GM10847 (cell line): ENCODE measurements around the gene SYNPO2.

Source experiments
- POLR2A ChIP-seq: IDR thresholded peaks from 2 replicates; pipeline ENCODE4 v1.6.1; 2011; ENCODE audit not compliant: insufficient read length; ENCODE audit errors: extremely low read depth

SYNPO2 gene

DNA sequence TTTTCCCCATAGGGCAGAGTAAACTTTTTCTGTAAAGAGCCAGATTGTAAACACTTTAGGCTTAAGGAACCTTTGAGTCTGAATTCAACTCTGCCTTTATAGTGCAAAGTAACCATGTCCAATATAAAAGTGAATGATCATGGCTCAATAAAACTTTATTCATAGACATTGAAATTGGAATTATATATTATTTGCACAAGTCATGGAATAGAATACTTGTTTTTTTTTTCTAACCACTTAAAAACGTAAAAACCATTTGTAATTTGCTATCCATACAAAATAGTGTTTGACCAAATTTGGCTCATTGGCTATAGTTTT is 192.8 kb downstream of the SYNPO2 start:
- no peak for TF ChIP-seq POLR2A

DNA sequence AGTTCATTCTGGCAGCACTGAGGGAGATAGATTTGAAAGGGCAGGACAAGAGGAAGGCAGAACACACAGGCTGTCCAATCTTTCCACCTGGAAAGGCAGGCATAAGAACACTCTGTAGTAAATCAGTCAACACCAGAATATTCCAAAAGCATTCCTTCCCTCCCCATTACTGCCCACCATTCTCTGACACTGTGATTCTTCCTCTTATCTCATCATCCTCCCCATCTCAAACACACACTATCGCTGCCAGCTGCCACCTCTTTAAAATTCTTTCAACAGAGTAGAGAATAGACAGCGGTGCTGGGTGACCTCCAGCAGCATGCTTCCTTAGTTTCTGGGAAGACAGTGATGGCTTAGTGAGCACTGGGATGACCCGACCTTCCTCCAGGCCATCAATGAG is 193.3 kb downstream of the SYNPO2 start:
- no peak for TF ChIP-seq POLR2A

DNA sequence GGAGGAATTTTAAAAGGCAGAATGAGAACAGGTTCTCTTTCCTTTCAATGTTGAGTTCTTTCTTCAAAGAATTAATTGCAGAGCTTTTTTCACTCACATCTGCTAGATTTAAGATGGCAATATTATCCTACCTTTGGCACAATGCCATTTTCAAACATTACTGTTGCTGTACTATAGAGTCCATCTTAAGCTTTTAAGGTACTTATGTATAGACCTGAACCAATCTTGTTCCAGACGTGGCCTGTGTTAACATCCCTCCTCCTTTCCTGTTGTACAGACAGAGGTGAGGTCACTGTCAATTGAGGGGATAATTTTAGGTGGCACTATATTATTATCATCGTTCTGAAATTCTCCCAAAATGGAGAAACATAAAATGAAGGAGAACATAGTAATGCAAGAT is 194.0 kb downstream of the SYNPO2 start:
- TF ChIP-seq POLR2A, result no peak

DNA sequence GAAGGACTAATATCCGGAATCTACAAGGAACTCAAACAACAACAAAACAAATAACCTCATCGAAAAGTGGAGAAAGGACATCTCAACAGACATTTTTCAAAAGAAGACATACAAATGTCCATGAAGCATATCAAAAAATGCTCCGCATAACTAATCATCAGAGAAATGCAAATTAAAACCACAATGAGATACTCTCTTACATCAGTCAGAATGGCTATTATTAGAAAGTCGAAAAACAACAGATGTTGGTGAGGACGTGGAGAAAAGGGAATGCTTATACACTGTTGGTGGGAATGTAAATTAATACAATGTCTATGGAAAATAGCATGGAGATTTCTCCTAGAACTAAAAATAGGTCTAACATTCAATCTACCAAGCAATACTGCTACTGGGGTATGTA is 195.9 kb downstream of the SYNPO2 start:
- TF ChIP-seq POLR2A, result no peak

DNA sequence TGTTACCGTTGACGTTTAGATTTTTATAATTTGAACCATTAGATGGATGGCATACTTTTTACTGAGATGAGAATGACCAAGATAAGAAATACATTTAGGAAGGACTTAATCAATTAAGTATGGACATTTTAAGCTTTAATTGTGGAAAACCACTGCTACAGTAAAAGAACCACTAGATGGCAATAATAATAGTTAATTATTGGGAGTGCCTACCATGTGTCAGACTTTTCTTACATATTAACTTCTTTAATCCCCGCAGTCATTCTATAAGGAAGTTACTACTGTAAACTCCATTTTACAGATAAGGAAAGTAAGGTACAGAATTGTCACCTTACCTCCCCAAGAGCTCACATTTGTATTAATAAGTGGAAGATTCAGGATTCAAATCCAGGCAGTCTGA is 198.5 kb downstream of the SYNPO2 start:
- TF ChIP-seq POLR2A, result no peak

DNA sequence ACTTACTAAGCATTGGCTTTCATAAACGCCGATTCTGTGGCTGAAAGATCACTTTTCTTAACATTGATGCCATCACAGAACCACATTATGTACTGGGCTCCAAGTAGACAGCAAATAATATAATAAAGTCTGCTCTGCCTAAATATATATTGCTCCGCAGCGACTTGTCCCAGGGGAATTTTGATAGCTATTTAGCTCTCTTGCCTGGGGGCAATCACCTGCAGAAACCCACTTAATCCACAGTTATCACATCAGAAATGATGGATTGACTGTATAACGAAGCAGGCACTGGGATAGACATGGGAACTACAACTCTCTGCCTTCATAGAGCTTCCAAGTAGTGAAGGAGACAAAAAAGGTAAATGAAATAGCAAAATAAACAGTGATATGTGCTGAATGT is 199.0 kb downstream of the SYNPO2 start:
- no peak for TF ChIP-seq POLR2A

DNA sequence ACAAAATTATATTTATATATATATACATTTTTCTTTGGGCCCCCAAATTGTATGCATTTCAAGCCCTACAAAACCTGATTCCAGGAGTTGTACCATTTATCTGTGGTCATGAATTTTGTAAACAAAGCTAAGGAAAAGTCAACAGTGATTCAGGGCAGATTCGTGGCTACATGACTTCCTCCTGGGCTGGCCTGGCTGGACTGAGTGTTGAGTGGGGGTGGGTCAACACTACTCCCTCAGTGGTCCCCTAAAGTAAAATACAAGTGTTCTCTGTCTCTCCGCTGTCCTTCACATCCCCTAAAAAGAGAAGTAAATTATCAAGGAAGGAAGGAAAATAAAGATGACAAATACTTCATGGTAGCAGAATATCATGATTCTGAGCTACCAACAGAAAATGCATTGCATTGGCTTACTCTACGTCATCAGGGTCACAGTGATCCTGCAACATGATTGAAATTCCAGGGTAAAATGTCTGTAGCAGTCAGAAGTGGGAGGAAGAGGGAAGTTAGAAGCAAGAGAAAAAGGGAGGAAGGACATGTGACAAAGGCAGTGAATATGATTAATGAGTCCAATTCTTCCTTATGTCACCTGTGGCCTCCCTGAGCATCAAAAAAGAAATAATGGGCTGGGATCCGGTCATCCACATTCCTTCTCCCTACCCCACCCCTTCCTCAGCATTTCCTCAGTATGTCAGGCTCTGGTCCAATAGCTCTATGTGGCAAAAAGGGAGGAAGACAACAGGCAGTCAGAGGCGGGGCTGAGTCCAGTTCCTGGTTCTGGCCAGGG is 204.6 kb downstream of the SYNPO2 start:
- no peak for TF ChIP-seq POLR2A

DNA sequence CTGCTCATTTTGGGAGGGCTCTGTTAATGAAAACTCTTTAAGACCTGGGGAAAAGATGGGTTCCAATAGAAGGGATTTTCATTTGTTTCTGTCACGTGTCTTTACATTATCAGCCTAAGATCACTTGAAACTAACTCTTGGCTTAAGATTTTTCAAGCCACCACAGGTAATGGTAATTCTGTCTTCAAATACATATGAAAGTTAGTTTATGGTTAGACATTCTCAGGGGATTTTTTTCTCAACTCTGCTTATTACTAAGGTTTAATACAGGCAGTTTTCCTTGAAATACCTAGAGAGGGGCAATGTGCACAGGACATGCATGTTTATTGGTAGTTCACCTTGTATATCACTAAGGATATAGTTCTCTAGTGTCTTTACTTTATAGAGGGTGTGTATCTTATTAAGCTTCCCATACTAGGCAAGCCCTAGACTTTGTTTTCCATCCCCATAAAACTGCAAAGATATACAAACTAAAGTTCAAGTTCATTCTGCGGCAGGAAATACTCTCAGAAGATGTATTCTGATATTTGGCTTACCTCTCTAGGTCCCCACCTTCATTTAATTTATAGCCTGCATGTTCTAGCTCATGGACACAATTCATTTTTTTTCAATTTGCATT is 208.7 kb downstream of the SYNPO2 start:
- no peak for TF ChIP-seq POLR2A

DNA sequence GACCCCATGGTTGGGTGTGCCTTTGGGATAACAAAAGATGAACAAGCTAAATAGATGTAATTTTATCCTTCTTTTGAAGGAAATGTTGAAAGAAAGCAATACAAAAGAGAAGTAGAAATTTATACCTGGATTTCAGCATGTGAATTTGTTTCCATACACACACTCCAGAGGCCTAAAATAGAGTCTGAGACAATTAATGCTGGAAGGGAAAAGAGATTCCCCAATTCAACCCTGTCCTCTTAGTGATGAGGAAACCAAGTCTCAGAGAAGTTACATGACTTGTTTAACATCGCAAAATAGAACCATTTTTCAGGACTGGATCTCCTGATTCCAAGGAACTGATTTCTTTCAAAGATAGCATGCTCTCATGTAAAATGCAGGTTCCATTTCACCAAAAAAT is 209.7 kb downstream of the SYNPO2 start:
- TF ChIP-seq POLR2A, result no peak

DNA sequence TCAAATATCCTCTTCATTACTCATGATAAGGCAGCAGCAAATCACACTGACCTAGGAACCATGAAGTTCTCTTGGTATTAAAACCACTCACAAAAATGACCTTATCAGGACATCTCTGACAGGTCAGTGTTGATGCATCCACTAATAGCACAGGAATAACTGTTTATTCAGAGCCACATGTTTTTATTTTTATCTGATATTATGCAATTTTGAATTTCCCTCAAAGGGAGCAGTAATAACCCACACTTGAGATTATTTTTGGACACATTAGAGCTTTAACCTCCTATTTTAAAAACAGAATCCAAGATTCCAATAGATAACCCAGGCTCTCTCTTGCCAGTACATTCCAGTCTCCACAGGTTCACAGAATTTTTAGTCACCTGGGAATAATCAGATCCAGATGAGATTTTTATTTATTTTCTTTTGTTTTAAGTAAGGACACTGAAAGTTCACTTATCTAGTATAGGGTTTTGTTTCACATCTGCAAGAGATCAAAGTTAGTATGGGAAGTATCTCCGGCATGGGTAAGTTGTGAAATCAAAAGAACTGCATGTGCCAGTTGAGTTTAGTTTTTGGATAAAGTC is 210.7 kb downstream of the SYNPO2 start:
- TF ChIP-seq POLR2A, result no peak

DNA sequence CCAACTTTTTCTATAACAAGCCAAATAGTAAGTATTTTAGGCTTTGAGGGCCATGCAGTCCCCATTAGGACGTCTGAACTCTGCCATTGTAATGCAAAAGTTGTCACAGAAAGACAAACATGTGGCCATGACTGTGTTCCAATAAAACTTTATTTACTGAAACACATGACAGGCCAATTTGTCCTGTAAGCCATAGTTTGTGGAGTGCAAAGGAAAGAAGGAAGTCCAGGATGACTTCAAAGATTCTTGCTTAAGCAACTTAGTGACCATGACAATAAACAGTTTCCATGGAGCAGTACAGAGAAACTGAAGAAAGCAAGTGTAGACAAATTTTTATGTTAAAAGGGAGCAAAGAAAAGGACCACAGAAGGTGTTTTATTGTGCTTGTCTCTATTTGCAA is 212.0 kb downstream of the SYNPO2 start:
- no peak for TF ChIP-seq POLR2A

DNA sequence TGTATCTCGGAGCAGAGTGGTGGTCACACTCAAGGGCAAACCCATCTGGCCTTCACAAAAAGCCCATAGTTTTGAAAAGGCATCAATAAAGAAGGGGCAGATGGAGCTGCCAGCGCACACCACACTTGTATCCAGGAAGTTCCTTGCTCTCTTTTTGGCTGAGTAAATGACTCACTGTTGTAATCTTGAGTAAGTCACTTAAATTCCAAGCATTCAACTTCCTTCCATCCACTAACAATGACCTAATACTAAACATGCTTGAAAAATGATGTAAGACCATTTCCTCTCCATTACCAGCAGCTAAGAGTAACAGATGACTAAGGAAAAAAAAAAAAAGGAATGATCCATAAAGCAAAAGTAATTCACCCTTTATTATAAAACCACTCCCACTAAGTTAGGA is 214.6 kb downstream of the SYNPO2 start:
- TF ChIP-seq POLR2A, result no peak

DNA sequence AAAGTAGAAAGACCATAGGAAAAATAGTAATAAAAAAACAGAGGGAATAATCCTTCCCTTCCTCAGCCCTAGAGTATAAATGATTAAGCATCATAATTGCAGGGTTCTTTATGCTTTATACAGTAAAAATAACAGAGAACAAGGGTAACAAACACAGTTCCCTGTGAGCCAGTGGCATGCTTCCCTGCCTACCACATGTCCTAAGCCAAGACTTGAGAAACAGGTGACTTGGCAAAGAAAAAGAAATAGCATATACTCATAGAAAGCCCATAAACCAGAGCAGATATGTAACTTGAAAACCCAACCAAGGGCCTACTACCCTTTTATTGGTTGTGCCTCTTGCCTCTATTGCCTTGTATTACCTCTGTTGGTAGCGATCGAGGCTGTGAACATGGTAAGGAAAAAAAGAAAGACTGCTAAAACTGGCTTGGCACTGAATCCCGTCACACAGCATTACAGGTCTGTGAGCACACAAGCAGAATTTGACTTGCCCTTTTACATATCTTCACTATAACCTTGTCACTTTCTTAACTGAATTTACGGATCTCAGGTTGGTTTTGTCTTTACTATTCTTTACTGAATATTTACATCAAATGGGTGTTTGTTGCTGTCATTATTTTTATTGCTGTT is 216.1 kb downstream of the SYNPO2 start:
- TF ChIP-seq POLR2A, result no peak

DNA sequence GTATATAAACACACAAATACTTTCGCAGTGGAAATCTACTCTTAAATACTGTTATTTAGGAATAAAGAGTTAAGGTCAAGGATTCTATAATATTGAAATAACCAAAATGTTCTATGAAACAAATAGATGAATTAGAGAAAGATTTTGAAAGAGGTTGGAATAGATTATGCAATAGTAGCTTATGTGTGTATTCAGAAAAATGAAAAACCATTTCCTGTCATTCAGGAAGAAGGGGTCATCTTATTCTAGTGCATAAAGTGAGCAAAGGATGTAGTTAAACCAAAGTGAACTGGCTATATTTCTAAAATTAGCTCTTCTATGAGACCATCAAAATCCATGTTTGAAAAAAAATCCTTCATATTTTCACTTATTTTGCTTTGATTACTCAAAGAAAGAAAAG is 217.0 kb downstream of the SYNPO2 start:
- TF ChIP-seq POLR2A, result no peak

DNA sequence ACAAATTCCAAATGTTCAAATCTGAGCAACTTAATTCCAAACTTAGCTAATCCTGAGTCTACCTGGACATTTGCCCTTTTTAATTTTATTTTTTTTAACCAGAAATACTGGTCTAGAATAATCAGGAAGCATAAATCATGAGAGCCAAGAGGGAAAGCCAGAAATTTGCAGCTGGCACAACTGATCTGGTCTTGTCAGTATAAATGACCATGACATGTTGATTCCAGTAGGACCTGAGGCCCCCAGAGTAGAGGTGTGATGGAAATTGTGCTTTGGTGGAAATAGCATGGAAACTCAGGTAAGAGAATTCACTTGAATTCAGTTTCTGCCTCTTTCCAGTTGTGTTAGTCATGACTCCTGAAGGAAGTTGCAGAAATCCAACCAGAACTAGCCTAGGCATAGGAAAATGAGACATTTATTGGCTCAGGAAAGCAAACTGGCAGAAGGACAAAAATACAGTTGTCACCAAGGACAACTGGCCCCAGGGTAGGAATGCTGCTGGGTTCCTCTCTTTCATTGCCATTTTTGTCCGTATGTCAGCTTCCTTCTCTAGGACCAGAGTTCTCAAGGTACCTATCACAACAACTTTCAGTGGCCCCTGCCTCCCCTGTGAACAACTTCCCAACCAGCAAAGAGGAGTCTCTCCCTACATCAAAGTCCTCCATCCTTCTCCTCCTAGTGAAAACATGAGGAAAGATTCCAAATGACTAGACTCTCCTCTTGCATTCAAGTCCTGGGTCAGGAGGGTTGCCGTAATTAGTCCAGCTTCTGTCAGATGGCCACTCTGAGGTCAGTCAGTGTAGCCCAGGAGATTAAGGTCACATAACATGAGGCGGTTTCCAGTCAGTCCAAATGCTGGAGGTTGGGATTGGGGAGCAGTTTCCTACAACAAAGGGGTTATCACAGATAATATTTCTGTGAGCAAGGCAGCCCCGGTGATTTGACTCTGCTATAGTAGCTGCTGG is 217.7 kb downstream of the SYNPO2 start:
- TF ChIP-seq POLR2A, result no peak

DNA sequence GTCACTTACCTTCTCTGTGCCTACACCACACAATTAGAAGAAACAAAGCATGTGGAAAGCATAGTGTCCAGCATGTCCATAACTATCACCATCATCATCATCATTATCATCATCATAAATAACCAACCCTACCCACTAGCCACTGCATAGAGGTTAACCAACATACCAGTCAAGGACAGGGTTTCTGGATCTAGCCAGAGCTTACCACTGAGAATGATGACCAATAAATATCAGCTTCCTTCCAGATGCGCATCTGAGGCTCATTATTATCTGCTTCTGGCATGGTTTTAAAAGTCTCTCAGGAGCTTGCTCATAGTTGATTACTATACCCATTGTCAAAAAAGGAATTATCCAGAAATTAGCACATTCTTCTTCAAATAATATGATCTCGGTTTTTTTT is 221.5 kb downstream of the SYNPO2 start:
- TF ChIP-seq POLR2A, result no peak
